GM12892 (cell line): Measurements from ENCODE around the gene PPARD.
"Not testable (repeated sequence)": the region's sequence is repeated elsewhere in the genome, so short reads cannot be mapped to it uniquely, and the experiment has no call there.

Source experiments
- DNase-seq: peaks from one replicate; pipeline ENCODE4 v3.0.0; 2011; ENCODE audit not compliant: insufficient read length
- FAIRE-seq: peaks from 2 replicates; lab custom pipeline; 2011; peaks lifted over from hg19 to GRCh38; lab: Jason Lieb, UNC
- POLR2A ChIP-seq: IDR thresholded peaks from 2 replicates; pipeline ENCODE4 v1.6.1; 2011; ENCODE audit warnings: low read depth, low read length, control low read depth
- POLR2AphosphoS5 ChIP-seq: IDR thresholded peaks from 2 replicates; pipeline ENCODE4 v1.6.1; 2011; ENCODE audit warnings: low read depth, low read length, control low read depth
- TAF1 ChIP-seq: IDR thresholded peaks from 2 replicates; pipeline ENCODE4 v1.6.1; 2011; ENCODE audit warnings: low read depth, mild to moderate bottlenecking, control low read depth, low read length, borderline replicate concordance

Gene PPARD

DNA sequence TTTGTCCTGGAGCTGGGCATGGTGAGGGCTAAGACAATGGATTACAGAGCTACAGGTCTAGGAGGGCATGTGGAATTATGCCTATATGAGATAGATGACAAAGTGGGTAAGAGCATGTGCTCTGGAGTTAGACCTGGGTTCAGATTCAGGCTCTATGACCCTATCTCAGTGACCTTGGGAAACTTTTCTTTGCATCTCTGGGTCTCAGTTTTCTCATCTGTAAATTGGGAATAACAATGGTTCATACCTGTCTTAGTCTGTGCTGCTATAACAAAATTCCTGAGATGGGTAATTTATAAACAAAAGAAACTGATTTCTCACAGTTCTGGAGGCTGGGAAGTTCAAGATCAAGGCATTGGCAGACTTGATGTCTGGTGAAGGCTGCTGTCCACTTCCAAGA lies 30.3 kb downstream of the PPARD start:
- TF ChIP-seq POLR2A (no peak), TAF1 (no peak), POLR2AphosphoS5 (no peak)
- FAIRE-seq = no peak

DNA sequence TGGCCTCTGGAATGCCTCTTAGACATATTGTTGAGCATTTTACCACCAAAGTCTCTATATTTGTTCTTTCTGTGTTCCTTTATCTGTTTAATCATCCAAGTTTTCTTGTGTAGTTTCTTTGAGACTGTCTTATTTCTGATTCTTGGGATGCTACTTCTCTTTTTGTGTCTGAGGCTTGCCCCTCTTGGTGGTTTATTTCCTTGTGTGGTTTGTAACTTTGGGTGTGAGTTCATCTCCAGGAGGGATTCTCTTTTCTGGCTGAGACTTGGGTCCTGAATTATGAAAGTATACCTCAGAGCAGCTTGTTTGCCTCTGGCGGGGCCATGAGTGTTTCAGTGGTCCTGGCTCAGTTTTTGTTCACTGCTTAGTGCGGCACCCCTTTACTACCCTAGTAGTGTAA lies 33.9 kb downstream of the PPARD start:
- TF ChIP-seq TAF1 (no peak), POLR2AphosphoS5 (no peak), POLR2A (no peak)
- DNase-seq = no peak
- FAIRE-seq = no peak

More for the DNA sequence above, 30.3 kb downstream of the PPARD start:
- no peak for DNase-seq

DNA sequence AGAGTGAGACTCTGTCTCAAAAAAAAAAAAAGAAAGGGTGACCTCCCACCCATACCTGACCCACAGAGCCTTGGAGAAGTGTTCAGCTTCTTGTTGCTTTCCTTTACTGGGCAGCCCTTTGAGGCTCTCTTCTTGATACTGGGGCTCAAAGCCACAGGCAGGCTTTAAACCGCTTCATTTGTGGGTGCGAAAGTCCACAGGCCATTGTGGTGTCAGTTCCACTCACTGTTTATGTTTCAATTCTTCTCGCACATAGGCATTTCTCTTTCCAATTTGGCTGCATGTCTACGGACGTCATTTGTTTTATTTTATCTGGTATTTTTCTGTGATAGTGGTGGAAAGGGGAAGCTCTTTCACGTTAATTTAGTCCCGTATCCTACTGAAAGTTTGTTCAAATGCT lies 34.6 kb downstream of the PPARD start:
- no peak for TF ChIP-seq POLR2A
- TF ChIP-seq POLR2AphosphoS5 = no peak
- FAIRE-seq = no peak
- DNase-seq = no peak

DNA sequence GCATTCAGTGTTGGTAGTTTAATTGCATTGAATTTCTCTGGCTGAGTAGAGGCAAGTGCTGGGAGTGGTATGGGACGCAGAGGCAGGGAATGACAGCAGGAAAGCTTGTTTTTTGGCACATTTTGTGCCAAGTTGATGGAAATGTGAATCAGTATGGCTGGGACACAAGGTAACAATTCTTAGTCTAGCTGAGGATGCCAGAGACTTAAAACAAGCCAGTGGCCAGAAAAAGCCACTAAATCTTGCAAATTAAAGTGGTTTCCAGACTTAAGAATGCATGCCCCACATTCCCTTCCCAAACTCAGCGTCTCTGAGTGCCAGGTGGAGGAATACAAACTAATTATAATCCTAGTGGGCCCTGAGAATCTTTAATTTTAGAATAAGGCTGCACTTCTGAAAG lies 35.9 kb downstream of the PPARD start:
- DNase-seq = no peak
- FAIRE-seq = no peak
- TF ChIP-seq TAF1 (no peak), POLR2A (no peak), POLR2AphosphoS5 (no peak)

DNA sequence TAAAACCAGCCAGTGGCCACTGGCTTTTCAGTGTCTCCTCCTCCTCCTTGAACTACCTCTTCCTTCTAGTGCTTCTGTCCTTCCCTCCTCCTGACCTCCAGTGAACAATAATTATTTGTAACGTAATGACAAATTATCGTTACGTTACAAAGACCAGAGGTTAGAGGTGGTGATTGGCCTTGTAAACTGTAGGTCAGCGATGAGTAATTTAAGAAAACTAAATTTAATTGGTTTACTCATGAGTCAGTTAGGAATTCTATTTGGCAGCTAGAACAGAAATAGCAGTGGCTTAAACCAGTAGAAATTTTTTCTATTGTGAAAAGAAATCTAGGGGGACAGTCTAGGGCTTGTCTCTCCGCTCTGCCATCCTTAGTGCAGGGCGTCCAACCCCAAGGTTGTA lies 38.8 kb downstream of the PPARD start:
- TF ChIP-seq TAF1 = no peak
- no peak for TF ChIP-seq POLR2A
- no peak for TF ChIP-seq POLR2AphosphoS5
- DNase-seq (no peak), FAIRE-seq (no peak)

DNA sequence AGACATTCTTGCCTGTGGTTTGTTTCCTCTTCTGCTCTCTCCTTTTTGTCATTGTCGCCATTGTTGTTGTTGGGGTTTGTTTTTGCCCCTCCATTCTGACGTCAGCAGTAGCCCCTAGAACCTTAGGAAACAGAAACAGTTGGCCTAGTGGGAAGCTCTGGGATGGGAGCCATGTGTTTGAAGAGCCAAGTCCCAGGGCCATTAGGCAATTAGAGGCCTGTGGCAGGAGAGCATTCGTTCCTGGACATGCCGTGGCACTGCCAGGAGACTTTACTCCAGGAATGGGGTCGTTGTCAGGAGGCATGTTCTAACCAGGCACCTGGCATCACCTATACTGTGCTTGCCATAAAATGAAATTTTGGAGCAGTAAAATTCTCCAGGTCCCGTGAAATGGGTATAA lies 39.7 kb downstream of the PPARD start:
- FAIRE-seq (no peak), DNase-seq (no peak)
- TF ChIP-seq POLR2AphosphoS5 (no peak), TAF1 (no peak), POLR2A (no peak)

DNA sequence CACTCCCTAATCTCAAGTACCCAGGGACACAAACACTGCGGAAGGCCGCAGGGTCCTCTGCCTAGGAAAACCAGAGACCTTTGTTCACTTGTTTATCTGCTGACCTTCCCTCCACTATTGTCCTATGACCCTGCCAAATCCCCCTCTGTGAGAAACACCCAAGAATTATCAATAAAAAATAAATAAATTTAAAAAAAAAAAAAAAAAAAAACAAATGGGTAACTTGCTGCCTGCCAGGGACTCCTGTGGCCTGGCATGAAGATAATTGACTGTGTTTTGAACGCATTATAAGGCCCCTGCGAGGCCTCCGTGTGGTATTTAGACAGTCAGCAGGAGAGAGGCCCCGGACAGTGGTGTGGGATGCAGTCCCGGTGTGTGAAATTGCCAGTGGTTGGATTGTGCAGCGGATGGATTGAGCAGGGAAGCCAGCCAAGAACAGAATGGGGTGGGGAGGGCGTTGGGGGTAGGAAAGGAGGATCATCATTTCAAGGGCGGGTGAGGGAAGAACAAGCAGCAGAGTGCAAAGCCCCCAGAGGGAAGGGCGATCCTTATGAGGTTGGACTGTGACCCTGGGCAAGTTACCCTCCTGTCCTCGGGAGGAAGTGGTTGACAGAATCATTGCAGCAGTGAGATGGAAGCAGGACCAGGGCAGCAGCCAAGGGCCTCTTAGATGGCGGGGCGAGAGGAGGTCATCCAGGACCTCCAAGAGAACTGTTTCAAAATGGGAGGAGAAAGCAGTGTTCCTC lies 43.3 kb downstream of the PPARD start:
- DNase-seq (no peak), FAIRE-seq (no peak)
- no peak for TF ChIP-seq POLR2AphosphoS5
- TF ChIP-seq POLR2A = no peak

DNA sequence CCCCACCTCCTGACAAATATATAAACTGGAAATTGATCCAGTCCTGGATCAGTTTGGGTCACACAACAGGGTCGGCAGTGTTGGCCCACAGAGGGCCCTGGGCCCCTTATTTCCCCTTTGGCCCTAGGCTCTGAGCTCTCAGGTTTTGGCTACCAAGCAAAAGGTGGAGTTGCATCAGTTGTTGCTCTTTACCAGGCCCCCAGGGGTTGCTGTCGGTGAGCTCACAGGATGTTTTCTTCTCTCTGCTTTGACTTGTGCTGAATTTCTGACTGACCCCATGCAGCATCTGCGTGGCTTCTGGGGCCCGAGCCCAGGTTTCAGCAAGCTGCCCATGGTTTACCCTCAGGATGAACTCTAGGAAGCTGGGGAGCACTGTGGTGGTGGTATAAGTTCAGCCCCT lies 44.6 kb downstream of the PPARD start:
- DNase-seq (no peak), FAIRE-seq (no peak)
- TF ChIP-seq TAF1 (no peak), POLR2AphosphoS5 (no peak), POLR2A (no peak)

DNA sequence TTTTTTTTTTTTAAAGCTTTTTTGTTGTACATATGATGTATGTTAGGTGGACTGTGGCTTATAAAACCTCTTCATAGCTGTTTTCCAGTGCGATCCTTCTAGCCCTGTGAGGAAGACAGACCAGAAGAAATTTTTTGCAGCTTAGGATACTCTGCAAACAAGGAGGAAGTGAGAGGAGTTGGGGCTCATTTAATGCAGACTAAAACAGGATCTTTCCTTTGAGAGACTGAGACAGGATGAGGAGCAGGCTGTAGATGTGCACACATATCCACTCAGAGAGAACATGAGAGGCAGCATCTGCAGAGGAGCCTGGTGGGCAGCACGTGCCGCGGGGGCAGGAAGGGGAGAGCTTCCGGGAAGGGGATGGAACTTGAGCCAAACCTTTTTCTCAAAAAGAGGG lies 45.7 kb downstream of the PPARD start:
- FAIRE-seq (no peak), DNase-seq (no peak)
- TF ChIP-seq TAF1 (no peak), POLR2A (no peak), POLR2AphosphoS5 (no peak)

DNA sequence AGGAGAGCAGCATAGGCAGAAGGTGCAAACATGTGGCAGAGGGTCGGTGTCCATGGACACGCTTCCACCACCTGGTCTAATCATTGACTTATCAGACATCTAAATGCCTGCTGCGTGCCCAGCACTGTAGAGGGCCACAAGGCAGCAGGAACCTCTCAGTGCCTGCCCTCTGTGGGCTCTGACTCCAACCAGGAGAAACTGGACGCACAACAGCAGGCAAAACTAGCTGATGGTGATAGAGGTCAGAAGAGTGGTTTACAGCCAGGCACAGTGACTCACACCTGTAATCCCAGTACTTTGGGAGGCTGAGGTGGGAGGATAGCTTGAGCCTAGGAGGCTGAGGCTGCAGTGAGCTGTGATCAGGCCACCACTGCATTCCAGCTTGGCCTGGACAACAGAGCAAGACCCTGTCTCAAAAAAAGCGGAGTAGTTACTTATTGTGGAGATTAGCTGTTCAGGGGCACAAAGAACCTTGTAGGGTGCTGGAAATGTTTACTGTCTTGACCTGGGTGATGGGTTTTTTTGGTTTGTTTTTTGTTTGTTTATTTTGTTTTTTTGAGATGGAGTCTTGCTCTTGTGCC lies 46.5 kb downstream of the PPARD start:
- FAIRE-seq (no peak), DNase-seq (no peak)
- TF ChIP-seq TAF1 (no peak), POLR2A (no peak), POLR2AphosphoS5 (no peak)

DNA sequence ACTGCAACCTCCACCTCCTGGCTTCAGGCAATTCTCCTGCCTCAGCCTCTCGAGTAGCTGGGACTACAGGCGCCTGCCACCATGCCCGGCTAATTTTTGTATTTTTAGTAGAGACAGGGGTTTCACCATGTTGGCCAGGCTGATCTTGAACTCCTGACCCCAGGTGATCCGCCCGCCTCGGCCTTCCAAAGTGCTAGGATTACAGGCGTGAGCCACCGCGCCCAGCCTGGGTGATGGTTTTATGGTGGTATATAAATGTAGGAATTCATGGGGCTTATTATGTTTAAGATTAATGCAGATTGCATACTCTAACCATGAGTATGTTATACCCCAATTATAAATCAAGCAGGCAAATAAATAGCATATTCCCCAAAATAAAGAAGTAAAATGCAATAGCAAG lies 47.0 kb downstream of the PPARD start:
- not testable (repeated sequence) for DNase-seq, FAIRE-seq

DNA sequence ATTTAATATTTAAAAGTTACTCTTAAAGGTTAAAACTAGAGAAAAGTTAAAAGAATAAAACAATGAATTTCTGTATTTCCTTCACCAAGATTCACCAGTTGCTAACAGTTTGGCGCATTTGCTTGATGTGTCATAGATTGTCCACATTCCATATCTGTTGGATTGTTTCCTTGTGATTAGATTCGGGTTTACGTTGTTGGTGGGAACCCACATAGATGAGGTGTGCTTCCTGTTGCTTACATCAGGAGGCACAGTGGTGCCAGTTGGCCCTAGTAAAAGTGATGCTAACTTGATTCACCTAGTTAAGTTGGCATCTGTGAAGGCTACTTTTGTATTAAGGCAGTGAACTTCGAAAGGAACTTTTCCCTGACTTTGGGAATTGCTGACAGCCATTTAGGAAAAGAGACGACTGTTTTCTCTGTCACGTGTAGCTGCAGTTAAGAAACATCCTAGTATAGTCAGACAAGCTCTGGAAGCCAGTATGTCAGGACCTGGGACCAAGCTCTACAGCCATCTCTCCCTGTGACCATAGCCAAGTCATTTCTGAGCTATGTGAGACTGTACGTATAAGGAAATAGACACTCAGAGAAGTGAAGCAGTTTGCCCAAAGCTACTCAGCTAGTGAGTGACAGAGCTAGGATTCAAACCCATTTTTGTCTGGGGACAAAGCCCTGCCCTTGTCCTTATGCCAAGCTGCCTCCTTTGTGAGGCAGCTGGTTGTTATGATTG lies 49.0 kb downstream of the PPARD start:
- DNase-seq = no peak

More for the DNA sequence above, 49.0 kb downstream of the PPARD start:
- TF ChIP-seq POLR2AphosphoS5 = no peak
- no peak for TF ChIP-seq TAF1
- no peak for TF ChIP-seq POLR2A
- FAIRE-seq = no peak
